ENCODE data around the gene ITGB6. TPM values are rescaled to one million over a fixed set of nuclear protein-coding genes. Genes with fewer than 3 reads are reported as not detected.

Gene ITGB6
- total and polyA plus RNA-seq, 10 of the 15 experiments (the other 5 are each of a cell fraction or from before 2014, with no cell fraction given) = 0.04 TPM; not detected in 9

DNA sequence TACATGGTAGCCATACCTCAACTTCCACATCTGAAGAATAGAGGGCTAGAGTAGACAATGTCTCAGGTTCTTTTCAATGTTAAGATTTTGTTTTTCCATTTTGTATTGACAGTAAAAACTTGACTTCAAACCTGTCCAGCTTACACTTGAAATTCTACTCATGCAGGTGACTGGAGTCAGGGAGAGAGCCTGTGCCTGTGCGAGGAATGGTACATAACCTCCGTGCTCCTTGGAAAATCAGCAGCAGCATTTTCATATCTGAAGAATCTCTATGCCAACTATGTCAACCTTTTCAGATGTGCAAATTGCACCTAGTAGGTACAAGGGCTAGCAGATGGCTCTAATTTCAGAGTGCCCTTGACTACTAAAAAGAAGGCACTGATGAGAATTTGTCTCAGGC is 139.8 kb downstream of the ITGB6 start (continued):
- TF ChIP-seq RAD51 (IDR thresholded peaks at IDR 0.05) = no peak

GRCh38 chr2:160057356-160057755 is 142.7 kb downstream of the ITGB6 start:
- Histone ChIP-seq H3K9ac (ENCODE audit: control insufficient read depth, insufficient read depth, low read length) (no peak overlapping the region), H4K20me1 (ENCODE audit: control insufficient read depth, insufficient read depth) (no peaks in the 10 kb centered on the region), H3K27ac (ENCODE audit: control insufficient read depth, insufficient read depth) (no peak overlapping the region), H3K27me3 (replicated peaks in 1 of 2; ENCODE audit: control insufficient read depth in 2 of 2, insufficient read depth in 2 of 2, low read length in 1 of 2) (peaks cover 0 to 2% of the 10 kb centered on the region in 2 experiments), H3K79me2 (ENCODE audit: control insufficient read depth, insufficient read depth, low read length) (no peaks in the 10 kb centered on the region), H3K4me1 (ENCODE audit: control insufficient read depth, insufficient read depth, low read length) (no peaks in the 10 kb centered on the region), H3K4me2 (ENCODE audit: control insufficient read depth, insufficient read depth) (no peak overlapping the region), H2AFZ (ENCODE audit: control insufficient read depth, low read depth, low read length) (no peak overlapping the region), H3K9me3 (replicated peaks; ENCODE audit: control insufficient read depth, insufficient read depth, low read length) (no peaks in the 10 kb centered on the region), H3K36me3 (ENCODE audit: control insufficient read depth in 2 of 2, insufficient read depth in 2 of 2, low read length in 1 of 2) (no peaks in the 10 kb centered on the region), H3K4me3 (no peak overlapping the region)
- DNase-seq (ENCODE audit: low read depth, low spot score) = no peak
- ChIA-PET POLR2A (no interaction called here), SMC1A (ENCODE audit: uncharacterized antibody, unreplicated experiment) (no interaction called here), CTCF (interaction anchor here (0.6 kb wide), 1 partner anchor 33 kb away, joined by 3 read pairs; no protein-coding TSS in a partner anchor), RAD21 (ENCODE audit: unreplicated experiment) (no interaction called here)
- no peak for ATAC-seq
- intact Hi-C loops (cut with micrococcal nuclease; ENCODE audit: unreplicated experiment) (no loop called here), in situ Hi-C loops (cut with MboI) (no loop called here)
- 6% methylated on average over 2 of the region's 2 CpGs for WGBS (ENCODE audit: insufficient coverage, insufficient replicate concordance, low lambda C conversion rate, missing lambda C conversion rate)
- BruUV-seq (replicated peaks) = no TSS peak
- TF ChIP-seq TCF3 (IDR thresholded peaks at IDR 0.05; ENCODE audit: borderline replicate concordance, insufficient read depth, low read depth, low read length) = no peak
- no peak for TF ChIP-seq CHD1 (IDR thresholded peaks at IDR 0.05; ENCODE audit: low read depth, low read length)
- TF ChIP-seq EED (IDR thresholded peaks at IDR 0.05; ENCODE audit: low read depth) = no peak
- no peak for TF ChIP-seq ZSCAN29 (IDR thresholded peaks at IDR 0.05)
- no peak for TF ChIP-seq ASH2L (IDR thresholded peaks at IDR 0.05; ENCODE audit: borderline replicate concordance, low read depth)
- TF ChIP-seq GATAD2B (conservative IDR thresholded peaks at IDR 0.05; ENCODE audit: low read depth) = no peak
- TF ChIP-seq RAD21 (IDR thresholded peaks at IDR 0.05; ENCODE audit: insufficient read depth, low read depth, low read length) = no peak
- no peak for TF ChIP-seq MYC (IDR thresholded peaks at IDR 0.05; ENCODE audit: insufficient read depth, insufficient read length, insufficient replicate concordance, low read length, severe bottlenecking)
- TF ChIP-seq, protein P1, sequence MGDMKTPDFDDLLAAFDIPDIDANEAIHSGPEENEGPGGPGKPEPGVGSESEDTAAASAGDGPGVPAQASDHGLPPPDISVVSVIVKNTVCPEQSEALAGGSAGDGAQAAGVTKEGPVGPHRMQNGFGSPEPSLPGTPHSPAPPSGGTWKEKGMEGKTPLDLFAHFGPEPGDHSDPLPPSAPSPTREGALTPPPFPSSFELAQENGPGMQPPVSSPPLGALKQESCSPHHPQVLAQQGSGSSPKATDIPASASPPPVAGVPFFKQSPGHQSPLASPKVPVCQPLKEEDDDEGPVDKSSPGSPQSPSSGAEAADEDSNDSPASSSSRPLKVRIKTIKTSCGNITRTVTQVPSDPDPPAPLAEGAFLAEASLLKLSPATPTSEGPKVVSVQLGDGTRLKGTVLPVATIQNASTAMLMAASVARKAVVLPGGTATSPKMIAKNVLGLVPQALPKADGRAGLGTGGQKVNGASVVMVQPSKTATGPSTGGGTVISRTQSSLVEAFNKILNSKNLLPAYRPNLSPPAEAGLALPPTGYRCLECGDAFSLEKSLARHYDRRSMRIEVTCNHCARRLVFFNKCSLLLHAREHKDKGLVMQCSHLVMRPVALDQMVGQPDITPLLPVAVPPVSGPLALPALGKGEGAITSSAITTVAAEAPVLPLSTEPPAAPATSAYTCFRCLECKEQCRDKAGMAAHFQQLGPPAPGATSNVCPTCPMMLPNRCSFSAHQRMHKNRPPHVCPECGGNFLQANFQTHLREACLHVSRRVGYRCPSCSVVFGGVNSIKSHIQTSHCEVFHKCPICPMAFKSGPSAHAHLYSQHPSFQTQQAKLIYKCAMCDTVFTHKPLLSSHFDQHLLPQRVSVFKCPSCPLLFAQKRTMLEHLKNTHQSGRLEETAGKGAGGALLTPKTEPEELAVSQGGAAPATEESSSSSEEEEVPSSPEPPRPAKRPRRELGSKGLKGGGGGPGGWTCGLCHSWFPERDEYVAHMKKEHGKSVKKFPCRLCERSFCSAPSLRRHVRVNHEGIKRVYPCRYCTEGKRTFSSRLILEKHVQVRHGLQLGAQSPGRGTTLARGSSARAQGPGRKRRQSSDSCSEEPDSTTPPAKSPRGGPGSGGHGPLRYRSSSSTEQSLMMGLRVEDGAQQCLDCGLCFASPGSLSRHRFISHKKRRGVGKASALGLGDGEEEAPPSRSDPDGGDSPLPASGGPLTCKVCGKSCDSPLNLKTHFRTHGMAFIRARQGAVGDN (IDR thresholded peaks at IDR 0.05) = no peak
- no peak for TF ChIP-seq RFX5 (IDR thresholded peaks at IDR 0.05; ENCODE audit: low read depth, low read length)
- TF ChIP-seq ETV6 (conservative IDR thresholded peaks at IDR 0.05 in 1 of 2, IDR thresholded peaks at IDR 0.05 in 1 of 2; ENCODE audit: borderline replicate concordance in 1 of 2, low read depth in 1 of 2) = no peak
- TF ChIP-seq MEF2B (IDR thresholded peaks at IDR 0.05; ENCODE audit: partially characterized antibody, poor library complexity, severe bottlenecking) = no peak
- no peak for TF ChIP-seq KAT2A (conservative IDR thresholded peaks at IDR 0.05; ENCODE audit: control insufficient read depth, low read depth, low read length)
- TF ChIP-seq ELK1 (IDR thresholded peaks at IDR 0.05; ENCODE audit: low read depth, low read length) = no peak
- no peak for TF ChIP-seq GABPA (IDR thresholded peaks at IDR 0.05; ENCODE audit: low read depth)
- FAIRE-seq = no peak

Measured in GM12878 (cell line).